Progenitor cell of endocrine pancreas (in vitro differentiated cells): Measurements from ENCODE around the gene LRCH1. TPM values are rescaled to one million over a fixed set of nuclear protein-coding genes. Genes with fewer than 3 reads are reported as not detected.

Experiments used
- DNase-seq: peaks from one replicate; pipeline ENCODE4 v3.0.0; 2021; ENCODE audit warnings: low spot score; ENCODE audit not compliant: unreplicated experiment
- H3K27ac Mint-ChIP-seq: 2 replicates; pipeline ENCODE4 v1.8.0; 2021; ENCODE audit warnings: mild to moderate bottlenecking, moderate library complexity, mixed read lengths
- H3K27me3 Mint-ChIP-seq: 2 replicates; pipeline ENCODE4 v1.8.0; 2021; ENCODE audit warnings: mixed read lengths
- H3K36me3 Mint-ChIP-seq: 2 replicates; pipeline ENCODE4 v1.8.0; 2022; ENCODE audit warnings: mixed read lengths; ENCODE audit not compliant: insufficient read depth
- H3K4me1 Mint-ChIP-seq: 2 replicates; pipeline ENCODE4 v1.8.0; 2021; ENCODE audit warnings: low read depth, mixed read lengths
- H3K4me3 Mint-ChIP-seq: 2 replicates; pipeline ENCODE4 v1.8.0; 2021; ENCODE audit warnings: low read depth, mild to moderate bottlenecking, moderate library complexity, mixed read lengths
- H3K9me3 Mint-ChIP-seq: 2 replicates; pipeline ENCODE4 v1.8.0; 2021; ENCODE audit warnings: low read depth, mixed read lengths
- total RNA-seq: library from RNA; stranded (reverse); gene quantifications from 2 replicates; pipeline ENCODE4 v1.2.1, GENCODE V29; 2021
- TF ChIP-seq, protein P1 (sequence below): fragments of 200-600 bp; sonication (generic); IDR thresholded peaks from one replicate; pipeline ENCODE4 v1.5.0; 2021; ENCODE audit warnings: antibody characterized with exemption, mild to moderate bottlenecking; ENCODE audit not compliant: unreplicated experiment

Gene LRCH1
- total RNA-seq, 1 donor from 2014 or later: 17.9 TPM

DNA sequence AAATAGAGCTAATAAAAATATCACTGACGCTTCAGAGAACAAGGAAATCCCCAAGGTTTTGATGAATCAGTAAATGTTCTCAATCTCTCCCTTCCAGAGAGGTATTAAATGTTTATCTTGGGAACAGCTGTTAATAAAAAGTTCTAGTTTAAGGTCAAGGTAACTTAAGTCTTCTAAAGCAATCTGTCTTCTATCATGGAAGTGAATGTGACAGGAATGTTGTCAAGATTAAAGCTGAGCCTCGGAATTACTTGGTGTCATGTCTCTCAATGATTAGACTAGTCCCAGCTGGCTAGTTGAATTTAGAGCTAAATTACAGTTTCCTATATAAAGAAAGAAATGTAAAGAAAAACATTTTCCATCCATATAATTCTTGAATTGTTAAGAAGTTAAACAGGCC, 220.6 kb downstream of the LRCH1 start:
- H3K36me3 Mint-ChIP-seq: peaks cover 31% of the 10 kb centered on the region
- no peaks in the 10 kb centered on the region for H3K4me1 Mint-ChIP-seq
- TF ChIP-seq, protein P1, sequence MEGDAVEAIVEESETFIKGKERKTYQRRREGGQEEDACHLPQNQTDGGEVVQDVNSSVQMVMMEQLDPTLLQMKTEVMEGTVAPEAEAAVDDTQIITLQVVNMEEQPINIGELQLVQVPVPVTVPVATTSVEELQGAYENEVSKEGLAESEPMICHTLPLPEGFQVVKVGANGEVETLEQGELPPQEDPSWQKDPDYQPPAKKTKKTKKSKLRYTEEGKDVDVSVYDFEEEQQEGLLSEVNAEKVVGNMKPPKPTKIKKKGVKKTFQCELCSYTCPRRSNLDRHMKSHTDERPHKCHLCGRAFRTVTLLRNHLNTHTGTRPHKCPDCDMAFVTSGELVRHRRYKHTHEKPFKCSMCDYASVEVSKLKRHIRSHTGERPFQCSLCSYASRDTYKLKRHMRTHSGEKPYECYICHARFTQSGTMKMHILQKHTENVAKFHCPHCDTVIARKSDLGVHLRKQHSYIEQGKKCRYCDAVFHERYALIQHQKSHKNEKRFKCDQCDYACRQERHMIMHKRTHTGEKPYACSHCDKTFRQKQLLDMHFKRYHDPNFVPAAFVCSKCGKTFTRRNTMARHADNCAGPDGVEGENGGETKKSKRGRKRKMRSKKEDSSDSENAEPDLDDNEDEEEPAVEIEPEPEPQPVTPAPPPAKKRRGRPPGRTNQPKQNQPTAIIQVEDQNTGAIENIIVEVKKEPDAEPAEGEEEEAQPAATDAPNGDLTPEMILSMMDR: no peak
- no peak for DNase-seq
- no peaks in the 10 kb centered on the region for H3K27me3 Mint-ChIP-seq
- no peak overlapping the region for H3K4me3 Mint-ChIP-seq
- H3K9me3 Mint-ChIP-seq: no peaks in the 10 kb centered on the region
- H3K27ac Mint-ChIP-seq: no peak overlapping the region

- Mint-ChIP-seq H3K36me3 (peaks cover 32% of the 10 kb centered on the region), H3K27ac (no peak overlapping the region)
- TF ChIP-seq, protein P1: no peak
Observed at GRCh38 chr13:46775385-46776107, 222.6 kb downstream of the LRCH1 start.

DNA sequence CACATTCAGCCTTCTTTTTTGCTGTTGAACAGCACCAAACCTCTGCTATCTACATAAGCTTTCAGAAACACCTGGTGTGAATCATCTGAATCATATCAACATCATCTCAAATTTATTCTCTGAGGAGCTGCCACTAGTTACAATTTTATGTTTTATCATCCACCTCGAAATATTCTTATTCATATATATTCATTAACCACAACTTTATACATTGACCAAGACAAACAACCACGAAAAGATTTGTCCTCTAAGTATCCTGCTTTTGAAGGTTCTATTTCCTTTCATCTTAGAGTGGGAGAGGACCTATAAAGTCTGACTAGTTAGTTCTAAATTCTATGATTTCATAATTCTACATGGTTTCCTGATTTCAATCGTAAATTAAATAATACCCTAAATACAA, 225.1 kb downstream of the LRCH1 start:
- Mint-ChIP-seq H3K4me3 (no peak overlapping the region), H3K9me3 (no peaks in the 10 kb centered on the region), H3K27me3 (no peaks in the 10 kb centered on the region), H3K36me3 (peaks cover 25% of the 10 kb centered on the region), H3K27ac (no peak overlapping the region), H3K4me1 (no peaks in the 10 kb centered on the region)
- TF ChIP-seq, protein P1: no peak
- DNase-seq: no peak

More at GRCh38 chr13:46775385-46776107, 222.6 kb downstream of the LRCH1 start:
- H3K4me3 Mint-ChIP-seq: no peak overlapping the region
- no peaks in the 10 kb centered on the region for H3K27me3 Mint-ChIP-seq
- H3K4me1 Mint-ChIP-seq: no peaks in the 10 kb centered on the region
- no peaks in the 10 kb centered on the region for H3K9me3 Mint-ChIP-seq
- DNase-seq: no peak

- H3K36me3 Mint-ChIP-seq: peaks cover 24% of the 10 kb centered on the region
- no peaks in the 10 kb centered on the region for H3K9me3 Mint-ChIP-seq
- no peak overlapping the region for H3K4me3 Mint-ChIP-seq
- DNase-seq: no peak
- TF ChIP-seq, protein P1: no peak
- no peaks in the 10 kb centered on the region for H3K4me1 Mint-ChIP-seq
- no peak overlapping the region for H3K27ac Mint-ChIP-seq
- no peaks in the 10 kb centered on the region for H3K27me3 Mint-ChIP-seq
Observed at GRCh38 chr13:46778890-46779289, 225.9 kb downstream of the LRCH1 start.

GRCh38 chr13:46782066-46782465, 229.1 kb downstream of the LRCH1 start:
- peaks cover 21% of the 10 kb centered on the region for H3K36me3 Mint-ChIP-seq

More at GRCh38 chr13:46782066-46782465, 229.1 kb downstream of the LRCH1 start:
- H3K9me3 Mint-ChIP-seq: no peaks in the 10 kb centered on the region
- TF ChIP-seq, protein P1: no peak
- no peak for DNase-seq
- H3K4me3 Mint-ChIP-seq: no peak overlapping the region
- H3K4me1 Mint-ChIP-seq: no peaks in the 10 kb centered on the region
- no peaks in the 10 kb centered on the region for H3K27me3 Mint-ChIP-seq
- H3K27ac Mint-ChIP-seq: no peak overlapping the region
